Kidney glomerular epithelial cell (primary cell): ENCODE measurements around the gene SCNN1A.

Source experiments
- DNase-seq: peaks from one replicate; lab custom pipeline; 2025; lab: John Stamatoyannopoulos, UW

Gene SCNN1A

DNA sequence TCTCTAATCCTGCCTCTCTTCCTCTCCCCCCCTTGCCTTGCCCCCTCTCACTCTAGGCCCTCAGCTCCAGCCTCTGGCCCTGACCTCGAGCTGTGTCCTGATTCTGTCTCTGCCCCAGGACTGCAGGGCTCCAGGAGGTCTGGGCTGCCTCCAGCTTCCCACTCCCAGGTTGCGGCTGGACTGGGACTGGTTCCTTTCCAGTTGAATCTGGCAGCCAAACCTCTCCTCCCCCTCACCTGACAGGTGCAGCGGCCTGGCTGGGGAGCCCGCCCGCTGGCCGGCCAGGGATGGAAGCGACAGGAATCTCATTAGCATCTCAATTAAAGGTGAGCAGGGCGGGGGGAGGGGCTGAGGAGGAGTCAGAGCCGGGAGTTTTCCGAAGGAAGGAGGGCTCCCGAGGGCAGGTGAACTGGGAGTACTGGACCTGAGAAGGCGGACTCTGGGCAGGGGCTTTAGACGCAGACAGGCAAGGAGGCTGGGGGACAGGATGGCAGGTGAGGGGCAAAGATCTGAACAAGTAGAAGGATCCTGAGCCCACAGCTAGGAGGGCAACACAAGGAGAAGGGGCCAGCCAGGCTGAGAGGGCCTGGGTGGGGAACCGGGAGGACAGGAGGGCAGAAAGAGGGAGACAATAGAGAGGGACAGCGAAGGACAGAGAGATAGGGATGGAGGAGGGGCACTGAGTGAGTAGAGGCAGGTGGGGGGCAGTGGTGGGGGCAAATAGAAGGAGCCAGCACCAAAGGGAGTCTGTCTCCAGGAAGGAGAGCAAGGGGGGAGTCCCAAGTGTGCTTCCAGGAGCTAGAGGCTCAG lies at the start of gene SCNN1A:
Gene SCNN1A, minus strand, starts transcription at position 295 of the 810 bp plus-strand sequence. CDS start 780 bp downstream, outside the sequence.
- no peak for DNase-seq

DNA sequence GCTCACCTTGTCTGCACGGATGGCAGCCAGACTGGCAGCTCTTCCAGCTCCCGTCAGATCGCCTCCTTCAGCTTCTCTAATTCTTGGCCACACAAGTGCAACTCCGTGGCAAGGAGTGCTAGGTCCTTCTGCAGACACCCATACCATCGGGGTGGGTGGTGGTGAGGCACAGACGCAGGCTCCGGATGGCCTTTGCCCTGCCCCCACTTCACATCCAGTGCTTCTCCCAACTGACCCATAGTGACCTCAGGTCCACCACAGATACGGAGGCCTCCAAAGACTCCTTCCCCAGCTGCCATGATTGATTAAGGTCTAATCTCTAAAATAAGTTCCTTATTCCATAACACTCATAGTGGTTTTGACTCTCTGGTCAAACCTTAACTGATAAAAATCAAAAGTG lies 49.5 kb upstream of the SCNN1A start:
- no peak for DNase-seq

GRCh38 chr12:6424008-6424347 lies 48.6 kb upstream of the SCNN1A start:
- no peak for DNase-seq

DNA sequence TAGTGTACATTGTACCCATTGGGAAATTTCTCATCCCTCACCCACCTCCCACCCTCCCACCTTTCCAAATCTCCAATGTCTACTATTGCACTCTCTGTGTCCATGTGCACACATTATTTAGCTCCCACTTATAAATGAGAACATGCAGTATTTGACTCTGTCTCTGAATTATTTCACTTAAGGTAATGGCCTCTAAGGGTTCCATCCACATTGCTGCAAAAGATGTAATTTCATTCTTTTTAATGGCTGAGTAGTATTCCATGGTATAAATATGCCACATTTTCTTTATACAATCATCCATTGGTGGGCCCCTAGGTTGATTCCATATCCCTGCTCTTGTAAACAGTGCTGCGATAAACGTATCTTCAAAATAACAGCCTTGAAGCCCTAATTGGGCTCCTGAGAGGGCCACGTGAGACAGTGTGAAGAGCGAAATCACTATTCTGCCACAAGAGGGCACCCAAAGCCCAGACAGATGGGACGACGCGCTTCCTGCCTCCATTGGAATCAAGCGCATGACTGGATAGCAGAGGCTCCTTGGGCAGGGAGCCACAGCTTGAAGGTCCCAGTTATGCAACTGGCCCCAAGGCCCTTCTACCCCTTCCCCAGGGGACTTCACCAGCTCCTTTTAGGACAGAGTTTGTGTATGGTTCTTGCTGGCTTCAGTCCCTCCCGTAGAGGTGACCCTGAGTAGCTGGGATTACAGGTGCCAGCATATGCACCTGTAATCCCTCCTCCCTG lies 48.1 kb upstream of the SCNN1A start:
- DNase-seq = peak; percentile 66

DNA sequence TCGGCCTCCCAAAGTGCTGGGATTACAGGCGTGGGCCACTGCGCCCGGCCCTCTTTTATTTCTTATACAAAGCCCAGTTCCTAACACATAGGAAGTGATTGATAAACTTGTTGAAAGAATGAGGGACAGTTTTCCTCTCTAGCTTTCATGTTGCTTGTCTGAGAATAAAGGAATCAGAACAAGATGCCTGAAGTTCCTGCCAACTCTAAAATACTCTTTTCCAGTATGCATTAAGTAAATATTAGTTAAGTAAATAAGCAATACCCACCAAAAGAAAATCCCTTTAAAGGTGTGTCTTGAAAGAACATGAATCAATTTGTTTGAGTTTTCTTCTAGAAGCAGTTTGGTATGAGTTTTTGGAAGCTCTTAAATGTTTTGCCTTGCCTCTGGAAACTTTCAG lies 45.0 kb upstream of the SCNN1A start:
- DNase-seq = no peak

DNA sequence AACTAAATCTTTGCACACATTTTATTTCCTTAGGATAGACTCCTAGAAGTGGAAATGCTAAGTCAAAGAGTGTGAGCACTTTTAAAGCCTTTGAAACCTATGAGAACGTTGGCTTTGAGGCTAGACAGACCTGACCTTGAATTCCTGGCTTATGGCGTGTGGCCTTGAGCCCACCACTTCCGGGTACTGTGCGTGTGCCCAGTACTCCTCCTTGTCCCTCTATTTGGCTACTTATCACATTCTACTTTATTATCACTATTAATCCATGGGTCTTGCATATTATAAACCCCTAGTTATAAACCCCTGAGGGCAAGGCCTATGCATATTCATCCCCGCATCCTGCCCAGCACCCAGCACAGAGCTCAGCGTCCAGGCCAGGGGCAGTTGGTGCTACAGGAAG lies 43.4 kb upstream of the SCNN1A start:
- DNase-seq = no peak

DNA sequence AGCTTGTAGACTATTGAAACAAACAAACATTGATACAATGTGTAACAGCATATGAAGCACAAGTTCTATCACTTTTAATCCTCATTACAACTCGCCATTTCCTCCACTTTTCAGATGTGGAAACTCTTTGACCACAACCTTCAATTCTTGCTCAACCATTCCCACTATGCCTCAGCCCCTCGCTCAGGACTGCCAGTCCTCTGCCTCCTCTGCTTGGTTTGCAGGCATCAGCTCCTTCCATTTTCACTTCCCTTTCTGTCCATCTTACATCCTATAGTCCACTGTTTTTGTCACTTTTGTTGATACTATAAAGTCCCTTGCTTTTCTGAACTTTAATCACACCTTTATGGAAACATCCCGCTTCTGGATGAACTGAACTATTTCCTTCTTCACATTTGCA lies 41.2 kb upstream of the SCNN1A start:
- no peak for DNase-seq

- no peak for DNase-seq
Measured at GRCh38 chr12:6407236-6407954, 32.0 kb upstream of the SCNN1A start.

DNA sequence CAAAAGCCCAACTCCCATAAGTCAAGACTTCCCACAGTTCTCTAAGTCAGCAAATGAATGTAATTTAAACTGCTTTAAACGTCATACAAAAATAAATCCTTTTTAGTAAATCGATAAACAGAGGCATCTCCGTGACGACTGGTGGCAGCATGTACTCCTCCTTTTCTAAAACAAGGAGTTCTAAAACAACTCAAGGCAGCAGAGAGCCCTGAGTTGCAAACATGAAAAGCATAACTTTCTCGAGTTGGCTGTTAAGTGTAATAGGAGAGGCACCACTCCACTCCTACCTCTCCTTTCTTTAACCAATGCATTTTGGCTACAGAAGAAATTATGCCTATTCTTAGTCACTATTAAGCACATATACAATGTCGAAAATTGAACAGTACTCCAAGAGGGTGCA lies 30.6 kb upstream of the SCNN1A start:
- no peak for DNase-seq

- DNase-seq = no peak
Measured at GRCh38 chr12:6404390-6404789, 29.0 kb upstream of the SCNN1A start.

DNA sequence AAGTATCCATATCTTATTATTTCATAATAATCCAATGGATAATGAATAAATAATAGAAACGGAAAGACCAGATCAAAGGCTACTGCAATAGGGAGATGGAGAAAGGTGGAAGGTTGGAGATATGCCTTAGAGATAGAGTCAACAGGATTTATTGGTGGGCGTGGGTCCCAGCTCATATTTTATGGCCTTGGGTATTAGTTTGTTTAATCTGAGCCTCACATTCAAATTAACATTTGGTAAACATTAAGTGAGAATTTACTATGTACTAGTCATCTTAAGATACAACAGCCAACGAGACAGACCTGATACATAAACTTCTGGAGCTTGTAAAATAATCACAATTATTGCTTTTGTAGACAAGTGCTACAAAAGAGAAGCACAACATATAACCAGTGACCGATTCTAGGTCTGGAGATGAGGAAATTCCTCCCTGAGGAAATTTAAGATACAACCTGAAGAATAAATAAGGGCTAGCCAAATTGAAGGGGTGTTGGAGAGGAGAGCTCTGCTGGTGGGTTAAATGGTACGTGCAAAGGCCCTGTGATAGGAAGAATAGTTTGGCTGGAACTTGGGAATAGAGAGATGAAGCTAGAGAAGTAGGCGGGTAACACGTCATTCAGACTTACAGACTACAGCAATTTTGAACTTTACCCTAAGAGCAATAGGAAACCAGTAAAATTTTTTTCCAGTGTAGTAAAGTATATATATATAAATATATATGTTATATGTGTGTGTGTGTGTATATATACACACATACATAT lies 24.7 kb upstream of the SCNN1A start:
- DNase-seq = no peak

DNA sequence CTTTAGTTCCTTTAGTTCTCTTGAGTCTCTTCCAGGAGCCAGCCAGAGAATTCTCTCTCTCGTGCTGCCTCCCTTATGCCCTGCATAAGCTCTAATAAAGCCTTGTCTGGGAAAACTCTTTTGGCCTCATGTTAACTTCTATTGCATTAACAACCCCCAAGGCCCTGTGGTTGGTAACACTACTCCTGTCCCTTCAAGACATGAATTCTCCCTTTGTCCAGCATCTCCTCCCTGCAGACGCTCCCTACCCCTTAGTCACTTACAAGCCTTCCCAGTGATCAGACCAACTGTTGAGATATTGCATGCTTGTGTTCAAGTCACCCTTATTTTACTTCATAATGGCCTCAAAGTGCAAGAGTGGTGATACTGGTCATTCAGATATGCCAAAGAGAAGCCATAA lies 20.7 kb upstream of the SCNN1A start:
- DNase-seq = no peak

- no peak for DNase-seq
Measured at GRCh38 chr12:6394398-6394797, 19.0 kb upstream of the SCNN1A start.

- DNase-seq = no peak
Measured at GRCh38 chr12:6393109-6393508, 17.7 kb upstream of the SCNN1A start.

GRCh38 chr12:6392504-6392903 lies 17.1 kb upstream of the SCNN1A start:
- DNase-seq = no peak

DNA sequence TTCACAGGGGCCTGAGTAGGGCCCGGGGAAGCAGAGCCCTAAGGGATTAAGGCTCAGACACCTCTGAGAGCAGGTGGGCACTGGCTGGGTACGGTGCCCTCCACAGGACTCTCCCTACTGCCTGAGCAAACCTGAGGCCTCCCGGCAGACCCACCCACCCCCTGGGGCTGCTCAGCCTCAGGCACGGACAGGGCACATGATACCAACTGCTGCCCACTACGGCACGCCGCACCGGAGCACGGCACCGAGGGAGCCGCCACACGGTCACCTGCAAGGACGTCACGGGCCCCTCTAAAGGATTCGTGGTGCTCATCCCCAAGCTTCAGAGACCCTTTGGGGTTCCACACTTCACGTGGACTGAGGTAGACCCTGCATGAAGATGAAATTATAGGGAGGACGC lies 15.7 kb upstream of the SCNN1A start:
- no peak for DNase-seq

DNA sequence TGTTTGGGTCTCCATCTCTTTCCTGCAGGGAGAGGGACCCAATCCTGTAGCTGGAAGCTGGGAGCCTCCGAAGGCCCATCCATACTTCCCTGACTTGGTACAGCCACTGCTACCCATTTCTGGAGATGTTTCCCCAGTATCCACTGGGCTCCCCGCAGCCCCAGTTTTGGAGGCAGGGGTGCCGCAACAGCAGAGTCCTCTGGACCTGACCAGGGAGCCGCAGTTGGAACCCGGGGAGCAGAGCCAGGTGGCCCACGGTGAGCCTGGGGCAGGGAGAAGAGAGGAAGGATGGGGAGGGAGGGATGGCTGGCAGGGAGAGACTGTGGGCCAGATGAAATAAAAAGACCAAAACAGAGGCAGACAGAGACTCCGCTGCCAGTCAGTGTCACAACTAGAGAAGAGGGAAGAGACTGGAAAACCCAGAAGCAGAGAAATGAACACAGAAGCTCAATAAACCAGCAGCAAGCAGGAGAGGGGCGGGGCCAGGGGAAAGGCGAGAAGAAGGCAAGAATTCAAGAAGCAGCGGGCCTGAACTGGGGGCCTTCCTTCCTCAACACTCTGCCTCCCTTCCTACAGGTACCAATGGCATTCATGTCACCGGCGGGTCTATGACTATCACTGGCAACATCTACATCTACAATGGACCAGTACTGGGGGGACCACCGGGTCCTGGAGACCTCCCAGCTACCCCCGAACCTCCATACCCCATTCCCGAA lies 14.9 kb upstream of the SCNN1A start:
- DNase-seq = no peak

DNA sequence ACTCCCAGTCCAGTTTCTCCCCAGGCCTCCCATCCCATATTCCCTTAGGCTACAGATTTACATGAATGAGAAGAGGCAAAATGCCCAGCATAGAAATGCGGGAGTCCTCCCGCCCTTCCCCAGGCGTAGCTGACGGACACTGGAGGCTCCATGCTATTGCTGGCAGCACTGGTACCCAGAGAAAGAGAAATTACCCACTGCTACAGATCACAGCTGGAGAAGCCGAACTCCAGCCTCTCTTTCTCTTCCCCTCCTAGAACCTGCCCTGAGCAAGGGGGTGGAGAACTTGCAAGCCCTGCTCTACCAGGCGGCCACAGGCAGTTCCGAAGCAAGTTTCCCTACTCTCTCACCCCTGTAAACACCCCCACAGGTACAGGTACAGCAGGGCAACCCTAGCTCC lies 12.2 kb upstream of the SCNN1A start:
- DNase-seq = no peak

GRCh38 chr12:6386491-6386890 lies 11.1 kb upstream of the SCNN1A start:
- no peak for DNase-seq

GRCh38 chr12:6386038-6386437 lies 10.7 kb upstream of the SCNN1A start:
- no peak for DNase-seq
